GM18873 (cell line): Measurements from ENCODE around the gene PRKCZ.

Experiments used
- ATAC-seq: cut with Tn5 transposase; IDR thresholded peaks from one replicate; pipeline ENCODE4 v1.9.1; 2021; ENCODE audit warnings: mild to moderate bottlenecking, moderate library complexity, moderate number of reproducible peaks; ENCODE audit not compliant: unreplicated experiment, low FRiP score

Gene PRKCZ

GRCh38 chr1:2024451-2024850 lies 25.8 kb upstream of the PRKCZ start:
- no peak for ATAC-seq

DNA sequence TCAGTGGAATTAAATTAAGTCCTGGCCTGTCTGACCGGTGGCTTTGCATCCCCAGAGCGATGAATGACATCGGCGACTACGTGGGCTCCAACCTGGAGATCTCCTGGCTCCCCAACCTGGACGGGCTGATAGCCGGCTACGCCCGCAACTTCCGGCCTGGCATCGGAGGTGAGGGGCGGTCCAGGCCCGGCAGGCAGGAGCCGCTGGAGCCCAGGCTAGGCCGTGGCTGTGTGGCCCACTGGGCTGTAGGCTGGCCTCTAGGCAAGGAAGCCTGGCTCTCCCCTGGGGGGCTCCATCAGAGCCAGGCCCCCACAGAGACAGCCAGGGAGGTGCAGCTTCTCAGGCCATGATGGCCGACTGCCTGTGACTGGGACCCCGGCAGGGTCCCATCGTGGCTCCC lies 25.3 kb upstream of the PRKCZ start:
- no peak for ATAC-seq

GRCh38 chr1:2025491-2025981 lies 24.7 kb upstream of the PRKCZ start:
- no peak for ATAC-seq

DNA sequence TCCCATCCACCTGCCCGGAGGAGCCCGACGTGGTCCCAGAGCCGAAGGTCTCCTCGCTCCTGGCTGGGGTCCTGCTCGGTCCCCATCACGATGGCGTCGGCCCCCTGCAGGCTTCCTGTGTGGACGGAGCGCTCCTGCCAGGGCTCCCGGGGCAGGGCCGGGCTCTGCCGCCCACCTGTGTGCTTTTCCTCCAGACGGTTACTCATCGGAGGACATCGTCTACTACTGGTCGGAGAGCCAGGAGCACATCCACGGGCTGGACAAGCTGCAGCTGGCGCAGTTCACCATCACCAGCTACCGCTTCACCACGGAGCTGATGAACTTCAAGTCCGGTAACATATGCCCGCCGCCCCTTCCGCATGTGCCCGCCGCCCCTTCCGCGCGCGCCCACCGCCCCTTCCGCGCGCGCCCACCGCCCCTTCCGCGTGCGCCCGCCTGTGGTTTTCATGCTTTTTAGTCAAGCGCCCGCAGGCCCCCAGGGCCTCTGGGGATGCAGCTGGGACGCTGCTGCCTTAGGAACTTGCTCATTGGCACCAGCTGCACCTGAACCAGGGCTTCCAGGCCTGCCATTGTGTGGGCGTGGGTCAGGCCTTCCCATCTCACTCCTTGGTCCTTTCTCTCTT lies 22.1 kb upstream of the PRKCZ start:
- no peak for ATAC-seq

- ATAC-seq = no peak
Measured at GRCh38 chr1:2028870-2029560, 21.2 kb upstream of the PRKCZ start.

DNA sequence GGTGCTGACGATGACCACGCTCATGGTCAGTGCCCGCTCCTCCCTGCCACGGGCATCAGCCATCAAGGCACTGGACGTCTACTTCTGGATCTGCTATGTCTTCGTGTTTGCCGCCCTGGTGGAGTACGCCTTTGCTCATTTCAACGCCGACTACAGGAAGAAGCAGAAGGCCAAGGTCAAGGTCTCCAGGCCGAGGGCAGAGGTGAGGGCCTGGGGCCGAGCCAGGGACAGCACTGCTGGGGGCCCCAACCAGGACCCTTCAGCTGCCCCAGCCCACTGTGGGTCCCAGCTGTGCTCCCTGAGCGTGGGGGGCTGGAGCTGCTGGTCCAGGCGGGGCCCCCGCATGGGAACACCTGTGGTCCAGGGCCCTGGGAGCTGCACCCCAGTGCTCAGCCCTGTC lies 20.6 kb upstream of the PRKCZ start:
- no peak for ATAC-seq

GRCh38 chr1:2030076-2030871 lies 19.9 kb upstream of the PRKCZ start:
- ATAC-seq = no peak

- ATAC-seq = no peak
Measured at GRCh38 chr1:2031546-2032540, 18.4 kb upstream of the PRKCZ start.

DNA sequence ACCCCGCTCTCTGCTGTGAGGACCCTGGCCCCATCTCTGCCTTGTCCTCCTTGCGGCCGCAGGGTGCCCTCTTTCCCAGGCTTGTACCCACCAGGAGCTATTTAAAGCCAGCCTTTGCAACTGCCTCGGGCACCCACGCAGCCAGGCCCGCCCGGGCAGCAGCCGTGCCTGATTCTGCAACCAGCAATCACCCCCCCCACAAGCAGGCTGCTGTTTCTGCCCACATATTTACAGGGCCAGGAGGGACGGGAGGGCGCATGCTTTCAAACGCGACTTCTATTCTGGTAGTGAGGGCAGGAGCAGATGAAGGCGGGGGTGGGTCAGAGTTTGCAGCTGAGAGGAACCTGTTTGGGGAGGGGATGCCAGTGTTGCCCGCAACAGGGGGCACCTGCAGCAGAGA lies 17.5 kb upstream of the PRKCZ start:
- ATAC-seq = no peak

- no peak for ATAC-seq
Measured at GRCh38 chr1:2033165-2033564, 17.0 kb upstream of the PRKCZ start.

- no peak for ATAC-seq
Measured at GRCh38 chr1:2036287-2036686, 13.9 kb upstream of the PRKCZ start.

DNA sequence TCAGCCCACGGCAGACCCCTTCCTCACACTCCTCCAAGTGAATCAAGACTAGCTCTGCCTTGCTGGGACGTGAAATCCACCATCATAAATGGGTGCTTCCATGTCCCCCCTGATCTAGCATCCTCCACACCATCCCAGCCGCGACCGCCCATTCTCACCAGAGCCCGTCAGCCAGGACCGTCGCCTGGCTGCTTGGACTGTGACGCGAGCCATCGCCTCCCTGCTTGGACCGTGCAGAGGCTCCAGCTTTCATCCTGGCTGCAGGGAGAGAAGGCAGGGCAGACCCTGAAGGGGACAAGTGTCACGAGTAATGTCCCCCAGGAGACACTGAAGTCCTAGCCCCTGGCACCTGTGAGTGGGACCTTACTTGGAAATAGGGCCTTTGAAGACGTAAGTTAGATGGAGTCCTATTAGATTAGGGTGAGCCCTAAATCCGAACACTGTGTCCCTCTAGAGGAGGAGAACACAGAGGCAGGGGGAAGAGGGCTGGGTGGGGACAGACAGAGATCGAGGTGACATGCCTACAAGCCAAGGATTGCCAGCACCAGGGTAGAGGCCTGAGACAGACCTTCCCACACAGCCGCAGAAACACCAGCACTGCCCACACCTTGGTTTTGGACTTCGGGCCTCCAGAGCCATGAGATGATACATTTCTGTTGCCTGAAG lies 12.8 kb upstream of the PRKCZ start:
- no peak for ATAC-seq

DNA sequence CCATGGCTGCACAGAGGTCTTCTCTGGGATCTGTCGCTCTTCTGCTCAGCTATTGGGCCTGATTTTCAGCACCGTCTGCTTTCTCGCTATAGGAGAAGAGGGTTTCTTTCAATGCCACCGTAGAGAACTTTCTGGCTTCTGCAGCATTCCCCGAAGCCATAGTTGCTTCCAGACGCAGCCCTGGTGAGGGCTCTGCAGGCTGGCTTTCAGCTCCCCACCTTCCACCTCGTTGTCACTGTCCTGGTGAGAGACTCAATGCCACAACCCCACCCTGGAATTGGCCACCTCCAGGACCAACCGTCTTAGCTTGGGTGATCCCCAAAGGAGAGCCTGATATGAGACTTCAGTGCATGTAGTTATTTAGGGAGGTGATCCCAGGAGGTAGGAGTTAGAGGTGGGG lies 12.0 kb upstream of the PRKCZ start:
- ATAC-seq = no peak

- no peak for ATAC-seq
Measured at GRCh38 chr1:2039251-2039650, 11.0 kb upstream of the PRKCZ start.

DNA sequence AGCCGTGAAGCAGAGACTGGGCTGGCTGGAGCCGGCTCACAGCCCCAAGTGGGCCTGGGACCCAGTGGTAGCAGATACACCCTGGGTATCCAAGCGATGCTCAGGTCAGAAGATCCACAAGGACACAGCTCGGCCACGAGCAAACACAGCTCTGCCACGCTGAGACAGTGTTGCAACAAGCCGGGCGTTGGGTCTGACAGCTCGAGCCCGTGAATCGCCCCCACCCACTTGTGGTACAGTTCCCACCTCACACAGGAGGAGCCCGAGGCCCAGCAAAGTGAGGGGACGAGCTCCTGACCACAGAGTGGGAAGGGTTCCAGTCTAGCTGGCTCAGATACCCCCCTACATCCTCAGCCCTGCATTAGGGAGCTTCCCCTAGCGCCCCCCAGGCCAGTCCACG lies 8.9 kb upstream of the PRKCZ start:
- ATAC-seq = no peak

DNA sequence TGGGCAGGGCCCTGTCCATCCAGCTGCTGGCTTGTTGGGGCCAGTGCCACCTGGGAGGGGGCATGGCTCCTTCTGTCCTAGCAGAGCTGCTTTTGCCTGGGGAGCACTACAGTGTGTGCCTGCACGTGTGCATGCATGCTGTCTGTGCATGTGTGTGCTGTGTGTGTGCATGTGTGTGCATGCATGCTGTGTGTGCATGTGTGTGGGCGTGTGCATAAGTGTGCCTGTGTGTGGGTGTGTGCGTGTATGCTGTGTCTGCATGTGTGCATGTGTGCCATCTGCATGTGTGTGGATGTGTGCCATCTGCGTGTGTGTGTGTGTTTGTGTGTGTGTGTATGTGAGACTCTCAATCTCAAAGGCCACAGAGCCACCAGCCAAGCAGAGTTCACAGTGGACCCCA lies 8.3 kb upstream of the PRKCZ start:
- no peak for ATAC-seq

DNA sequence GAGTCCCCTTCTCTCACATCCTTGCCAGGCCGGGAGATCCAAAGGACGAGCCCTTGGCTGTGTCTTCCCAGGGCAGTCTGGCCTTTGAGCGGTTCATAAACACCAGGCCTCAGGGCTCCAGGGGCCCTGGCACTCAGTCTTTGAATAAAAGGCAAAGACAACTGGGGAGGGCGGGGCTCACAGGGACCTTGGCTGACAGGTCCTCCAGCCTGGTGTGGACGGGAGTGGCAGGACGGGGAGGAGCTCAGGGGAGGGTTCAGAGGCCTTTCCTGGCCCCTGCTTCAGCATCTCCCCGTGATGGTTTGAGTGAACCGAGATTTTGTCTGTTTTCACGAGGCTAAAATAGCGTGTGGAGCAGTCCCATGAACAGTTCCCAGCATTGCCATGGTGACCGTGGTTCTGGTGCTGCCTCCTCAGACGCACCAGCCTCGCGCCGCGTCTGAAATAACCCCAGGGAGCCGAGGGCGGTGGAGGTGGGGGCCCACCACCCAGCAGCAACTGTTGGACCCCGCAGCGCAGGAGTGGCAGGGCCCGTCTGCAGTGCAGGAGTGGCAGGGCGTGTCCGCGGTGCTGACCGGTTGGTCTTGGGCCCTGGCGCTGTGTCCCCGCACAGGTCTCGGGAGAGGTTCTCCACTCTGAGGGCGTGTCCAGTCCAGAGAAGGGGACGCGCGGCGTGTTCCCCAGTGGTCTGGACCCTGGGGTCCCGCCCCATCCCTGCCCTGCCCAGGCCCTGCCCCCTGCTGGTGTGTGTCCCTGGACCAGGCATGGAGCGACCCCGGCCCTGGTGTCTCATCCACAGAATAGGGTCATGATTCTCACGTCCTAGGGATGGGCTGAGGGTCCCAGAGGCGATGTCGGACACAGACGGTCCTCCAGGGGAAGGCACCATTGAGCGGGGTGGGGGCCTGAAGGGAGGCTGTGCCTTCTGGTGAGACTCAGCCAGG lies 7.1 kb upstream of the PRKCZ start:
- ATAC-seq = no peak

GRCh38 chr1:2043886-2044285 lies 6.3 kb upstream of the PRKCZ start:
- ATAC-seq = no peak
